GM23338 (cell line): ENCODE measurements around the gene FGF21. TPM values are rescaled to one million over a fixed set of nuclear protein-coding genes. Genes with fewer than 3 reads are reported as not detected.

Experiments
- ATAC-seq: fragments of 200-7000 bp; cut with Tn5 transposase; 3 replicates; pipeline ENCODE4 v1.9.1; 2020
- DNase-seq: peaks from one replicate; pipeline ENCODE4 v3.0.0-alpha.2; 2015; ENCODE audit warnings: low spot score
- H2AFZ ChIP-seq: fragments of 200-600 bp; sonication (generic); 2 replicates; pipeline ENCODE4 v1.8.0; 2016; ENCODE audit warnings: antibody characterized with exemption, mild to moderate bottlenecking, moderate library complexity
- H3F3A ChIP-seq: fragments of 200-600 bp; sonication (generic); replicated peaks from 2 replicates; pipeline ENCODE4 v1.8.0; 2017; ENCODE audit warnings: antibody characterized with exemption, mixed run types, low read depth
- H3K27ac ChIP-seq: fragments of 200-600 bp; sonication (generic); 2 replicates; pipeline ENCODE4 v1.6.1; 2016; ENCODE audit warnings: low read depth
- H3K27me3 ChIP-seq: fragments of 200-600 bp; sonication (generic); 2 replicates; pipeline ENCODE4 v1.8.0; 2016; ENCODE audit warnings: mild to moderate bottlenecking, mixed run types, moderate library complexity; ENCODE audit not compliant: insufficient read depth
- H3K36me3 ChIP-seq: fragments of 200-600 bp; sonication (generic); 2 replicates; pipeline ENCODE4 v1.8.0; 2016; ENCODE audit warnings: mild to moderate bottlenecking; ENCODE audit not compliant: insufficient read depth
- H3K4me1 ChIP-seq: fragments of 200-600 bp; sonication (generic); 2 replicates; pipeline ENCODE4 v1.8.0; 2016; ENCODE audit warnings: mild to moderate bottlenecking, moderate library complexity; ENCODE audit not compliant: insufficient read depth
- H3K4me2 ChIP-seq: fragments of 200-600 bp; sonication (generic); 2 replicates; pipeline ENCODE4 v1.7.1; 2017; ENCODE audit warnings: mixed run types
- H3K4me3 ChIP-seq: fragments of 200-600 bp; sonication (generic); 2 replicates; pipeline ENCODE4 v1.6.1; 2016; ENCODE audit warnings: mixed run types
- H3K79me2 ChIP-seq: fragments of 200-600 bp; sonication (generic); replicated peaks from 2 replicates; pipeline ENCODE4 v1.8.0; 2017; ENCODE audit warnings: mild to moderate bottlenecking; ENCODE audit not compliant: insufficient read depth
- H3K9me2 ChIP-seq: fragments of 200-600 bp; sonication (generic); 2 replicates; pipeline ENCODE4 v1.8.0; 2017; ENCODE audit not compliant: insufficient read depth
- H4K20me1 ChIP-seq: fragments of 200-600 bp; sonication (generic); replicated peaks from 2 replicates; pipeline ENCODE4 v1.8.0; 2017; ENCODE audit warnings: mild to moderate bottlenecking; ENCODE audit not compliant: insufficient read depth
- H3K27ac Mint-ChIP-seq: 2 replicates; pipeline ENCODE4 v1.8.0; 2020; ENCODE audit warnings: inconsistent platforms, mild to moderate bottlenecking, moderate library complexity, mixed read lengths
- H3K27me3 Mint-ChIP-seq: 3 replicates; pipeline ENCODE4 v1.8.0; 2022; ENCODE audit warnings: low read depth, mild to moderate bottlenecking, moderate library complexity, mixed read lengths, inconsistent platforms; ENCODE audit not compliant: insufficient read depth, poor library complexity
- H3K36me3 Mint-ChIP-seq: 3 replicates; pipeline ENCODE4 v1.8.0; 2021; ENCODE audit warnings: low read depth, mild to moderate bottlenecking, inconsistent platforms, moderate library complexity, mixed read lengths
- H3K4me1 Mint-ChIP-seq: 3 replicates; pipeline ENCODE4 v1.8.0; 2020; ENCODE audit warnings: mild to moderate bottlenecking, inconsistent platforms, mixed read lengths
- H3K4me3 Mint-ChIP-seq: 3 replicates; pipeline ENCODE4 v1.8.0; 2021; ENCODE audit warnings: moderate library complexity, mild to moderate bottlenecking, inconsistent platforms, mixed read lengths
- H3K9me3 Mint-ChIP-seq: 3 replicates; pipeline ENCODE4 v1.8.0; 2020; ENCODE audit warnings: moderate library complexity, mild to moderate bottlenecking, inconsistent platforms, mixed read lengths
- CREB1 ChIP-seq: fragments of 250-450 bp; sonication (Bioruptor Pico); IDR thresholded peaks from 2 replicates; pipeline ENCODE4 v1.5.0; 2020; ENCODE audit warnings: low read depth, mild to moderate bottlenecking, moderate library complexity
- CTCF ChIP-seq, 2 experiments: fragments of 200-600 bp in 1 of 2; sonication (generic) in 1 of 2; conservative IDR thresholded peaks; 2 replicates each; pipeline versions ENCODE4 v1.5.1 to v1.6.1; 2016 to 2017; ENCODE audit warnings: antibody characterized with exemption in 2 of 2, low read depth in 2 of 2, mild to moderate bottlenecking in 2 of 2, moderate library complexity in 1 of 2
- ETS1 ChIP-seq: IDR thresholded peaks from 2 replicates; pipeline ENCODE4 v1.6.1; 2016; ENCODE audit warnings: antibody characterized with exemption
- EZH2phosphoT487 ChIP-seq: fragments of 200-600 bp; sonication (generic); IDR thresholded peaks from one replicate; pipeline ENCODE4 v1.8.1; 2018; ENCODE audit warnings: antibody characterized with exemption; ENCODE audit not compliant: unreplicated experiment
- JUNB ChIP-seq: IDR thresholded peaks from one replicate; pipeline ENCODE4 v1.6.1; 2016; ENCODE audit warnings: antibody characterized with exemption; ENCODE audit not compliant: unreplicated experiment
- POLR2AphosphoS5 ChIP-seq: IDR thresholded peaks from 2 replicates; pipeline ENCODE4 v1.6.1; 2016; ENCODE audit warnings: antibody characterized with exemption, low read depth
- REST ChIP-seq: IDR thresholded peaks from one replicate; pipeline ENCODE4 v1.6.1; 2018; ENCODE audit warnings: antibody characterized with exemption; ENCODE audit not compliant: unreplicated experiment
- STAT1 ChIP-seq: IDR thresholded peaks from one replicate; pipeline ENCODE4 v1.6.1; 2016; ENCODE audit warnings: antibody characterized with exemption; ENCODE audit not compliant: unreplicated experiment
- ZNF331 ChIP-seq: fragments of 250-450 bp; sonication (Bioruptor Pico); IDR thresholded peaks from 2 replicates; pipeline ENCODE4 v1.5.0; 2020; ENCODE audit warnings: low read depth, mild to moderate bottlenecking, moderate library complexity
- ZNF462 ChIP-seq: fragments of 250-450 bp; sonication (Bioruptor Pico); IDR thresholded peaks from 2 replicates; pipeline ENCODE4 v1.5.0; 2020; ENCODE audit warnings: mild to moderate bottlenecking, moderate library complexity
- polyA plus RNA-seq: library from polyadenylated mRNA; unstranded; fragments of >200 nt; fragmentation: Nextera tagmentation; extraction: Ambion mirVana; gene quantifications from 2 replicates; pipeline ENCODE4 v1.2.1, GENCODE V29; 2016
- total RNA-seq: library from RNA; depleted of rRNA; stranded (reverse); fragments of >200 nt; shearing (Covaris generic); gene quantifications from 2 replicates; pipeline ENCODE4 v1.2.3, GENCODE V29; 2014

The FGF21 gene
- total and polyA plus RNA-seq, 2 experiments from 2014 or later = 0.78 to 1.3 TPM

GRCh38 chr19:48772503-48772953, 17.2 kb downstream of the FGF21 start (continued):
- no peak for TF ChIP-seq CTCF (conservative IDR thresholded peaks at IDR 0.05; ENCODE audit: low read depth in 2 of 2)
- no peak for TF ChIP-seq POLR2AphosphoS5

GRCh38 chr19:48777139-48777538, 21.8 kb downstream of the FGF21 start:
- no peak overlapping the region for H3K27ac Mint-ChIP-seq
- Histone ChIP-seq H3K36me3 (no peaks in the 10 kb centered on the region), H4K20me1 (no peaks in the 10 kb centered on the region), H3K27me3 (no peaks in the 10 kb centered on the region), H3K4me2 (no peak overlapping the region), H3K4me1 (no peaks in the 10 kb centered on the region), H3K27ac (no peak overlapping the region), H2AFZ (no peak overlapping the region), H3K9me2 (no peaks in the 10 kb centered on the region), H3F3A (no peaks in the 10 kb centered on the region), H3K4me3 (no peak overlapping the region), H3K79me2 (no peaks in the 10 kb centered on the region)
- no peak overlapping the region for H3K4me3 Mint-ChIP-seq
- no peaks in the 10 kb centered on the region for H3K36me3 Mint-ChIP-seq
- peaks cover 6% of the 10 kb centered on the region for H3K27me3 Mint-ChIP-seq
- DNase-seq (no peak), ATAC-seq (no peak)
- H3K4me1 Mint-ChIP-seq = peaks cover 2% of the 10 kb centered on the region; the same call in 1 of the 3 replicates
- H3K9me3 Mint-ChIP-seq = no peaks in the 10 kb centered on the region; the same call in 2 of the 3 replicates
- TF ChIP-seq ETS1 (no peak), CREB1 (CRISPR knock-in tag) (no peak), ZNF331 (no peak), JUNB (no peak), STAT1 (no peak), EZH2phosphoT487 (no peak), REST (no peak), ZNF462 (CRISPR knock-in tag) (no peak), CTCF (conservative IDR thresholded peaks at IDR 0.05; ENCODE audit: low read depth in 2 of 2) (no peak)
